NCI-H128 (cell line): ENCODE results near the gene FSTL3.
A peak's percentile ranks its signal among the peaks of the same experiment; 100 is the strongest.
"Not testable (repeated sequence)": the region's sequence is repeated elsewhere in the genome, so short reads cannot be mapped to it uniquely, and the experiment has no call there.

Experiments used
- DNase-seq: peaks from one replicate; lab custom pipeline; 2025; ENCODE audit not compliant: unreplicated experiment; lab: John Stamatoyannopoulos, UW

The FSTL3 gene

GRCh38 chr19:660793-661426, 15.3 kb upstream of the FSTL3 start:
- no peak for DNase-seq

- no peak for DNase-seq
These were observed 14.6 kb upstream of the FSTL3 start for GRCh38 chr19:661427-662196.

GRCh38 chr19:662207-662961, 13.8 kb upstream of the FSTL3 start:
- DNase-seq: no peak

GRCh38 chr19:662962-663681, 13.1 kb upstream of the FSTL3 start, which contains the start of gene RNF126:
TSS of gene RNF126 (minus strand) at chr19:663214. CDS start at chr19:663121, 93 bp downstream.
- DNase-seq: peak; percentile 79

GRCh38 chr19:663682-664117, 12.5 kb upstream of the FSTL3 start:
- DNase-seq: no peak

GRCh38 chr19:664913-665443, 11.2 kb upstream of the FSTL3 start:
- DNase-seq: peak; percentile 71

- not testable (repeated sequence) for DNase-seq
These were observed 9.1 kb upstream of the FSTL3 start for GRCh38 chr19:666985-667573.

GRCh38 chr19:668675-669434, 7.3 kb upstream of the FSTL3 start:
- not testable (repeated sequence) for DNase-seq

GRCh38 chr19:670609-671075, 5.5 kb upstream of the FSTL3 start:
- no peak for DNase-seq

GRCh38 chr19:674282-675151, 1.7 kb upstream of the FSTL3 start:
- no peak for DNase-seq

GRCh38 chr19:676007-676338, 219 bp upstream of the FSTL3 start:
- DNase-seq: no peak

- no peak for DNase-seq
These were observed 1.0 kb downstream of the FSTL3 start for GRCh38 chr19:677201-677600.

GRCh38 chr19:677601-678436, 1.6 kb downstream of the FSTL3 start:
- DNase-seq: no peak

GRCh38 chr19:678791-679388, 2.7 kb downstream of the FSTL3 start:
- no peak for DNase-seq

GRCh38 chr19:679418-680286, 3.5 kb downstream of the FSTL3 start:
- no peak for DNase-seq

GRCh38 chr19:680287-681028, 4.3 kb downstream of the FSTL3 start:
- DNase-seq: peak; percentile 82
